Upper lobe of left lung (tissue), 4 donors: ENCODE results near the gene MMP26.

Experiments used
- CTCF ChIP-seq, 6 experiments: fragments of 450-650 bp in 4 of 6; fragments of 200-600 bp in 2 of 6; sonication (generic) in 2 of 6; IDR thresholded peaks; one replicate each; pipeline ENCODE4 v1.5.1; 2016 to 2019; ENCODE audit warnings: antibody characterized with exemption in 6 of 6
- POLR2A ChIP-seq, 4 donors: fragments of 450-650 bp; IDR thresholded peaks; one replicate each; pipeline ENCODE4 v1.5.1; 2016 to 2017; ENCODE audit warnings: antibody characterized with exemption in 4 of 4, mild to moderate bottlenecking in 2 of 4

GRCh38 chr11:4695442-4695841, 9.1 kb upstream of the MMP26 start:
- no peak for TF ChIP-seq POLR2A (IDR thresholded peaks at IDR 0.05)
- no peak for TF ChIP-seq CTCF (IDR thresholded peaks at IDR 0.05)
